HTR-8/SVneo (cell line): ENCODE results near the gene KCNT1.

Experiments
- DNase-seq: peaks from one replicate; pipeline ENCODE4 v3.0.0; 2011; ENCODE audit warnings: low spot score, mixed read lengths; ENCODE audit not compliant: insufficient read length
- FAIRE-seq: peaks from 2 replicates; lab custom pipeline; 2011; peaks lifted over from hg19 to GRCh38; lab: Jason Lieb, UNC

Gene KCNT1

GRCh38 chr9:135774794-135775525 is 73.0 kb downstream of the KCNT1 start:
- FAIRE-seq (no peak), DNase-seq (no peak)

- FAIRE-seq (no peak), DNase-seq (no peak)
These were observed 73.9 kb downstream of the KCNT1 start for GRCh38 chr9:135775911-135776310.

GRCh38 chr9:135776893-135777622 is 75.1 kb downstream of the KCNT1 start:
- FAIRE-seq (no peak), DNase-seq (no peak)

- FAIRE-seq, result no peak
- no peak for DNase-seq
These were observed 75.7 kb downstream of the KCNT1 start for GRCh38 chr9:135777623-135778177.

GRCh38 chr9:135778421-135778820 is 76.4 kb downstream of the KCNT1 start:
- FAIRE-seq, result no peak
- no peak for DNase-seq

- FAIRE-seq, result no peak
- no peak for DNase-seq
These were observed 77.6 kb downstream of the KCNT1 start for GRCh38 chr9:135779571-135779970.

GRCh38 chr9:135780086-135780485 is 78.1 kb downstream of the KCNT1 start:
- FAIRE-seq (no peak), DNase-seq (no peak)

- DNase-seq (no peak), FAIRE-seq (no peak)
These were observed 78.6 kb downstream of the KCNT1 start for GRCh38 chr9:135780626-135781025.

GRCh38 chr9:135782946-135783345 is 81.0 kb downstream of the KCNT1 start:
- DNase-seq (no peak), FAIRE-seq (no peak)

GRCh38 chr9:135783540-135784245 is 81.7 kb downstream of the KCNT1 start:
- DNase-seq, result no peak
- FAIRE-seq, result no peak

GRCh38 chr9:135785013-135785575 is 83.1 kb downstream of the KCNT1 start:
- DNase-seq (no peak), FAIRE-seq (no peak)

- DNase-seq (no peak), FAIRE-seq (no peak)
These were observed 84.2 kb downstream of the KCNT1 start for GRCh38 chr9:135786146-135786690.

- no peak for FAIRE-seq
- no peak for DNase-seq
These were observed 85.3 kb downstream of the KCNT1 start for GRCh38 chr9:135787317-135787716.

- DNase-seq (no peak), FAIRE-seq (no peak)
These were observed 86.0 kb downstream of the KCNT1 start for GRCh38 chr9:135787776-135788575.

- FAIRE-seq (no peak), DNase-seq (no peak)
These were observed 86.8 kb downstream of the KCNT1 start for GRCh38 chr9:135788576-135789300.

- DNase-seq, result no peak
- FAIRE-seq, result no peak
These were observed 87.9 kb downstream of the KCNT1 start for GRCh38 chr9:135789838-135790291.

- DNase-seq (no peak), FAIRE-seq (no peak)
These were observed 88.4 kb downstream of the KCNT1 start for GRCh38 chr9:135790356-135790755.

- FAIRE-seq (no peak), DNase-seq (no peak)
These were observed 88.9 kb downstream of the KCNT1 start for GRCh38 chr9:135790850-135791249.
